Mononuclear cell (primary cell): Measurements from ENCODE around the gene CHCHD10. TPM values are rescaled to one million over a fixed set of nuclear protein-coding genes. Genes with fewer than 3 reads are reported as not detected.

ENCODE experiments used
- H3K27me3 ChIP-seq: 2 replicates; pipeline ENCODE4 v1.6.0; 2011; ENCODE audit warnings: low read length, control low read depth; ENCODE audit not compliant: insufficient read depth
- H3K4me1 ChIP-seq: 2 replicates; pipeline ENCODE4 v1.5.1; 2011; ENCODE audit warnings: mild to moderate bottlenecking, low read length, control low read depth; ENCODE audit not compliant: insufficient read depth
- H3K4me3 ChIP-seq: 2 replicates; pipeline ENCODE4 v1.5.1; 2011; ENCODE audit warnings: mild to moderate bottlenecking, low read length, moderate library complexity
- H3K9me3 ChIP-seq: 2 replicates; pipeline ENCODE4 v1.5.1; 2011; ENCODE audit warnings: low read depth, mild to moderate bottlenecking, control low read depth, low read length
- total RNA-seq: library from RNA; depleted of rRNA; stranded (reverse); fragments of >200 nt; gene quantifications from one replicate; pipeline ENCODE4 v1.2.3, GENCODE V29; 2012

Gene CHCHD10
- total RNA-seq, 1 donor, result 9.0 TPM

- no peaks in the 10 kb centered on the region for H3K27me3 ChIP-seq
- H3K4me3 ChIP-seq, result no peak overlapping the region
- peaks cover 50% of the 10 kb centered on the region for H3K4me1 ChIP-seq
- H3K9me3 ChIP-seq, result no peaks in the 10 kb centered on the region
These were observed 2.6 kb downstream of the CHCHD10 start for GRCh38 chr22:23764899-23765881.

DNA sequence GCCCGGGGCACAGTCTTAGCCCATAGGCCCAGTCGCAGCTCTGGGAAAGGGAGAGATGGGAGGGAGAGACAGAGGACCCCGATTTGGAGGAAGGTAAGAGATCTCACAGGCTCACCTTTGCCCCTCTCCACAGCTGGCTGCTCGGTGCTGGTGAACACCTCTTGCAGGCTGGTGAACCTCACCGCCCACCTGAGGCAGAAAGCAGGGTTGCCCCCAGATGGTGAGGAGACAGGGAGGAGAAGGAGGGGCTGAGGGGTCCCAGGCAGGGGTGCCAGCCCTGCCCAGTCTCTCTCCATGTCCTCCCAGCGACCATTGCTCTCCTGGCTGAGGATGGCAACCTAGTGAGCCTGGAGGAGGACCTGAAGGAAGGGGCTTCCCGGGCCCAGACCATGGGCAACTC is 3.8 kb downstream of the CHCHD10 start:
- Histone ChIP-seq H3K9me3 (no peaks in the 10 kb centered on the region), H3K27me3 (no peaks in the 10 kb centered on the region), H3K4me1 (peaks cover 50% of the 10 kb centered on the region), H3K4me3 (no peak overlapping the region)

DNA sequence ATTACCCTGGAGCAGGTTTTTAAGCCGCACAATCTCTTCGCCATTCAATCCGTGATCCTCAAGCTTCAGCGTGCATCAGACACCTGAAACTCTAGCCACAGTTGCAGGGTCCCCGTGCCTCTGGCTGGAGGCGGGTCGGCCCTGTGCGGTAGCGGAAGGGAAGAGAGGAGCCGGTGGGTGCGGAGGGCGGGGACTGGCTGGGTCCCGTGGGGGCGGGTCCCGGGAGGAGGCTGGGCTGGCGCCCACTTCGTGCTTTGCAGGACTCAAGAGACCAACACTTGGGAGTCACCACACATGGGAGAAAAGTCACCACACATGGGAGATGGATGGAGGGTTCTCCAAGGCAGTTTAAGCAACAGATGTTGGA is 4.2 kb downstream of the CHCHD10 start:
- Histone ChIP-seq H3K4me1 (peaks cover 48% of the 10 kb centered on the region), H3K4me3 (peak overlapping the region; percentile 27), H3K27me3 (no peaks in the 10 kb centered on the region)

DNA sequence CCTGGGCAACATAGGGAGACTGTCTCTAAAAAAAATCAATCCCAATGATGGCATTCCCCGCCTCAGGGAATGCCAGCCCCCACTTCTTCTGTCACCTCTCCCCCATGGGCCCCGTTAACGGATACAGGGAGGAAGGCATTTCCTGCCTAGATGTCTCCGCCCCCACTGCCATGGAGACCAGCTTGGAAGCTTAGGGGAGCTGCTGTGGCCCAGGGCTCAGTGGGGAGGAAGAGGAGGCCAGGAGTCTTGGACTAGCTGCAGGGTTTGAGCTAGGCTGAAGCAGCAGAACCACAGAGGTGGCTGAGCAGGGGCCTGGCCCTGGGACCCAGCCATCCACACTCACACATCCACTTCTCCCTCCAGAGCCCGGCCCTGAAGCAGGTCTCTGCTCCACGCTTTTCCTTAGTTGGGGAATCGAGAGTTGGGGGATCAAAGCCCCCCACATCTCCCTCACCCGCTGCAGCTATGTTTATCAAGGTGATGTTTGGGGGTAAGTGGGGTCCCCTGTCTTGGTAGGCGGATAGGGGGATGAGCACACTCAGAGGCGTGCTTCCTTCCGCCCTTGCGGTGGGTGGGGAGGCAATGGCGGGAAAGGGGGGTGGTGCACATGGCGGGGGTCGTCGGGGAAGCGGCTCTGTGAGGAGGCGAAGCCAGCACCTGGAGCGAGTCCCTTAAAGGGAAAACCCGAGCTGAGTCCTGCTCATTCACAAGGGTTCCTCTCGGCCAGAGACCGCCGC is 4.8 kb downstream of the CHCHD10 start, which contains the start of gene C22orf15:
C22orf15 (plus strand) TSS at position 149 of the 737 bp plus-strand sequence; CDS start at position 466, 317 bp downstream.
- H3K27me3 ChIP-seq, result no peaks in the 10 kb centered on the region
- peaks cover 43% of the 10 kb centered on the region for H3K4me1 ChIP-seq
- peak within 1 kb of the TSS; percentile 27 for H3K4me3 ChIP-seq
- H3K9me3 ChIP-seq, result no peaks in the 10 kb centered on the region

More for the DNA sequence above, 4.2 kb downstream of the CHCHD10 start:
- no peaks in the 10 kb centered on the region for H3K9me3 ChIP-seq

DNA sequence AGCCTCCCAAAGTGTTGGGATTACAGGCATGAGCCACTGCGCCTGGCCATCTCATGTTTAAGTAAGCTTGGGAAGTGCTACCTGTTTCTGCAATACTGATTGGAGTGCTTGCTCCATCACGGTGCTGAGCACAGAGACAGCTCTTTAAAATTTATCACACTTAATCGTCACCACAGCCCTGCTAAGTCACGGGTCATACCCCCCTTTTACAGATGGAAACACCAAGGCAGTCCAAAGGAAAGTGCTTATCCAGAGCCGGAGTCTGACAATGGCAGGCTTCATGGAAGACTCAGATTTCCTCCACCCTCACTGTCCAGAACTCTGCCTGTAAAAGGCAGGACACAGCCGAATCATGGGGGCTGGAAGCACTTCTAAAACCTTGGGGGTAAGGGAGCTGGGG is 7.7 kb downstream of the CHCHD10 start:
- no peaks in the 10 kb centered on the region for H3K9me3 ChIP-seq
- H3K4me1 ChIP-seq, result peaks cover 25% of the 10 kb centered on the region
- no peaks in the 10 kb centered on the region for H3K27me3 ChIP-seq
- no peak overlapping the region for H3K4me3 ChIP-seq

DNA sequence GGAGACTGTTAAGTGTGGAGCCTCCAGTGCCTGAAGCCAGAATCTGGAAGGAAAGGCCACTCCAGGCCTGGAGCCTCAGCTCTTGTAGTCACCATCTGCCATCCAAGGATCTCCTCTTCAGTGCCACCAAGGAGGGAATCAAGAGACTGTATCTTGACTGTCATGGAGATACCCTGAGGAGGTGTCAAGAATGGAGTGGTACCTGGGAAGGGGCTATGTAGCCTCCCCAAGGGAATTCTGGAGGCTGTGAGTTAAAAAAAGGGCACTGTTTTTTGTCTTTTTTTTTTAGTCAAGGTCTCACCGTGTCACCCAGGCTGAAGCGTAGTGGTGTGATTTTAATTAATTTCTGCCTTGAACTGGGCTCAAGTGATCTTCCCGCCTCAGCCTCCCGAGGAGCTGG is 8.2 kb downstream of the CHCHD10 start:
- Histone ChIP-seq H3K4me1 (peaks cover 21% of the 10 kb centered on the region), H3K9me3 (no peaks in the 10 kb centered on the region), H3K4me3 (no peak overlapping the region), H3K27me3 (no peaks in the 10 kb centered on the region)

DNA sequence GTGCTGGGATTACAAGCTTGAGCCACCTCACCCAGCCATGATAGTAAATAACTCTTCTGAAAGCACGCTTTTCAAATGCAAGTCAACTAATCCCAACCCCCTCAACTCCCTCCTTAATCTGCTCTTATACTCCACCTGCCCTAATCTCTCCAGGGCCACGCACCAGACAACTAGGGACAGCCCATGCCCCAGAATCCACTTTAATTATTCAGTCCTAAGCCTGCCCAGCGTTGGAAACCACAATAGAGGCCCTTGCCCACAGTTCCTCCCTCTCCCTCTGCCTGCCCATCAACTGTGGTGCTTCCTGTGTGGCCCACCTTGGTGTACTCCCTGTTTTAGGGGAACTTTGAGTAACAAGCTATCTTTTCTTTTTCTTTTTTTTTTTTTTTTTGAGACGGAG is 10.9 kb downstream of the CHCHD10 start:
- no peaks in the 10 kb centered on the region for H3K27me3 ChIP-seq
- H3K9me3 ChIP-seq, result no peaks in the 10 kb centered on the region
- no peak overlapping the region for H3K4me3 ChIP-seq
- no peaks in the 10 kb centered on the region for H3K4me1 ChIP-seq

DNA sequence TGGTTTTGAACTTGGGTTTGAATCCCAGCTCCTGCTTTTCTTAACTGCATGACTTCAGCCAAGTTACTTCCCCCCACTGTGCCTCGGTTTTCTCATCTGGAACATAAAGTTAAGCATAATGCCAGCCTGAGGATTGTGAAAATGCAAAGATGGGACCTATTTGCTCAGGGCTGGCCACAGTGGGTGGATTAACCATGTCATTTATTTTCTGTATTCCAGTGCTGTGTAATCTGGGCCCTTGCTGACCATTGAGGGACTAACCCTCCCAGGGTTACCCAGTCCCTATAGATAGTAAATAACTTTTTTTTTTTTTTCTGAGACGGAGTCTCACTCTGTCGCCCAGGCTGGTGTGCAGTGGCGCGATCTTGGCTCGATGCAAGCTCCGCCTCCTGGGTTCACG is 12.1 kb downstream of the CHCHD10 start:
- H3K27me3 ChIP-seq, result no peaks in the 10 kb centered on the region
- no peak overlapping the region for H3K4me3 ChIP-seq
- H3K9me3 ChIP-seq, result no peaks in the 10 kb centered on the region
- peaks cover 5% of the 10 kb centered on the region for H3K4me1 ChIP-seq

DNA sequence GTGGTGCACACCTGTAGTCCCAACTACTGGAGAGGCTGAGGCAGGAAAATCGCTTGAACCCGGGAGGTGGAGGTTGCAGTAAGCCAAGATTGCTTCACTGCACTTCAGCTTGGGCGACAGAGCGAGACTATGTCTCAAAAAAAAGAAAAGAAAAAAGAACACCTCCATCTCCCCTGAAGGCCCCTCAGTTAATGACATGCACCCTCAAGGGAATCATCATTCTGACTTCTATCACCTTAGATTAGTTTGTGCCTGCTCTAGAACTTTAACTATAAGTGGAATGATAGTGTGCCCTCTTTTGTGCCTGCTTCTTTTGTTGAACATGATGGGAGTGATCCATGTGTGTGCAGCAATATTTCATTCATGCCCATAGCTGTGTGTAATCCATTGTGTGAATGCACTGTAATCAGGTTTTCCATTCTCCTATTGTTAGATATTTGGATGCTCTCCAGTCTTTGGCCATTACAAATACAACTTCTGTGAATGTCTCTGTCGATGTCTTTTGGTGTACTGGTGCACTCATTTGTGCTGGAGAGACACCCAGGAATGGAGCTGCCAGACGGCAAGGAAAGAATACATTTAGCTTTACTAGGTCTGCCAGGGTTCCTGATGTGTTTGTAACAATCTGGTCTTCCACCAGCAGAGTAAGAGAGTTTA is 12.7 kb downstream of the CHCHD10 start:
- H3K27me3 ChIP-seq, result no peaks in the 10 kb centered on the region
- peaks cover 10% of the 10 kb centered on the region for H3K4me1 ChIP-seq
- H3K9me3 ChIP-seq, result no peaks in the 10 kb centered on the region

DNA sequence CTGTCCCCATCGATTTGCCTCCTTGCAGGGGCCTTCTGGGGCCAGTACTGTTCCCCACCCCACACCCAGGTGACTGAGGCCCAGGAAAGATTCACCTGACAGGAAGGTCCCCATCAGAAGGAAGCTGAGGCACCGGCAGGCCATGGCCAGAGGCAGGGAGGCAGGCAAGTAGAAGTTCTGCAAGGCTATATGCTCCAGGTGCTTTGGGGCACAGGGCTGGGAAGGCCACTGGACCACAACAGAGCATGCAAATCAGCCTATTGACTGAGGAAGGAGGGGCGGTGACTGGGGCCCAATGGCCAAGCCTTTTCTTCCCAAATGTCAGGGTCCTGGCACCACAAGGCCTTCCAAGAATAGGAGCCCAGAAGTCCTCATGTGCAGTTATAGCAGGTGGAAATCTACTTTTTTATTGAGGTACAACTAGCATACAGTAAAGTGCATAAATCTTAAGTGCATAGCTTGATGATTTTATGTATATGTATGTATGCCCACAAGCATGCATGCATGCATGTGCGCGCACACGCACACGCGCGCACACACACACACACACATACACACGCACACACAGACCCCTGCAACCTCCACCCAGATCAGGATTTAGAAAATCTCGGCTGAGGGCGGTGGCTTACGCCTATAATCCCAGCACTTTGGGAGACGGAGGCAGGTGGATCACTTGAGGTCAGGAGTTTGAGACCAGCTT is 13.4 kb downstream of the CHCHD10 start, which contains the start of gene VPREB3:
VPREB3 (minus strand) TSS at position 206 of the 700 bp plus-strand sequence; CDS start at position 144, 62 bp downstream.
- Histone ChIP-seq H3K4me3 (peak within 1 kb of the TSS; percentile 35), H3K27me3 (no peaks in the 10 kb centered on the region), H3K4me1 (peaks cover 13% of the 10 kb centered on the region), H3K9me3 (no peaks in the 10 kb centered on the region)

More for the DNA sequence above, 12.7 kb downstream of the CHCHD10 start:
- H3K4me3 ChIP-seq, result no peak overlapping the region

- peak overlapping the region; percentile 35 for H3K4me3 ChIP-seq
- no peaks in the 10 kb centered on the region for H3K27me3 ChIP-seq
- peaks cover 13% of the 10 kb centered on the region for H3K4me1 ChIP-seq
- H3K9me3 ChIP-seq, result no peaks in the 10 kb centered on the region
These were observed 14.4 kb downstream of the CHCHD10 start for GRCh38 chr22:23753385-23753784.

DNA sequence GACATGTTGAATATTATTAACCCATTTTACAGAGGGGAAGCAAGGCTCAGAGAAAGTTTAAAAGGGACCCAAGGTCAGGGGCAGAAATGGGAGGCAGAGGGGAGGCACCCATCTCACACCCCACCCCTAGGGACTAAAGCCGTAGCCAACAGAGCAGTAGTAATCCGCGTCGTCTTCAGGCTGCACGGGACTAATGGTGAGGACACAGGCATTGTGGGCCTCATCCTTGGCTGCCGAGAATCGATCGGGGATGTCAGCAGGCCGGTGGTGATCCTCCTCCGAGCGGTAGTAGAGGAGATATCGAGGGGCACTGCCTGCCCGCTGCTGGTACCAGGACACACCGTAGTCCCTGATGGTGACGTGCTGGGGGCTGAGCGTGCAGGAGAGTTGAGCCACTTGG is 15.0 kb downstream of the CHCHD10 start:
- no peaks in the 10 kb centered on the region for H3K27me3 ChIP-seq
- H3K9me3 ChIP-seq, result no peaks in the 10 kb centered on the region
- peaks cover 13% of the 10 kb centered on the region for H3K4me1 ChIP-seq
- peak overlapping the region; percentile 35 for H3K4me3 ChIP-seq

GRCh38 chr22:23752090-23752691 is 15.6 kb downstream of the CHCHD10 start:
- H3K4me3 ChIP-seq, result no peak overlapping the region
- no peaks in the 10 kb centered on the region for H3K27me3 ChIP-seq
- H3K4me1 ChIP-seq, result peaks cover 13% of the 10 kb centered on the region
- no peaks in the 10 kb centered on the region for H3K9me3 ChIP-seq

DNA sequence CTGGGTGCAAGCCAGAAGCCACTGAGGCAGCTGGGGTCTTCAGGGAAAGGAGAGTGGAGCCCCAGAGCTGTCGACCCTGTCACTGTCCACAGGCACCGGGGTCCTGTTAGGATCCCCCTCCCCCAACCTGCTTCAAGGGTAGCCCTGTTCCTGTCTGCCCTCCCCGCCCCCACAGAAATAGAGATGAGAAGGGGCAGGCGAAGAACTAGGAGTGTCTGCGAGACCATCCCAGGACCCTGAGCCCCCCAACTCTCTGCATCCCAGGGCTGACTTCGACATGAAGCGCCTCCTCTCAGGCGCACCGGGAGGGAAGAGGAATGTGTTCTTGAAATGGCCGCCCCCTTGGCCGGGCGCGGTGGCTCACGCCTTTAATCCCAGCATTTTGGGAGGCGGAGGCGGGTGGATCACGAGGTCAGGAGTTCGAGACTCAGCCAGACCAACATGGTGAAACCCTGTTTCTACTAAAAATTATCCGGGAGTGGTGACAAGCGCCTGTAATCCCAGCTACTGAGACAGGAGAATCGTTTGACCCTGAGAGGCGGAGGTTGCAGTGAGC is 16.3 kb downstream of the CHCHD10 start:
- H3K9me3 ChIP-seq, result no peaks in the 10 kb centered on the region
- H3K27me3 ChIP-seq, result no peaks in the 10 kb centered on the region
- peak overlapping the region; percentile 61 for H3K4me3 ChIP-seq
- H3K4me1 ChIP-seq, result peaks cover 13% of the 10 kb centered on the region
